Heart left ventricle (tissue), 16 donors: Measurements from ENCODE around the gene VPS54. TPM values are rescaled to one million over a fixed set of nuclear protein-coding genes. Genes with fewer than 3 reads are reported as not detected.

ENCODE experiments used
- ATAC-seq, 4 donors: fragments of 200-7000 bp; cut with Tn5 transposase; one replicate each; pipeline ENCODE4 v1.9.1; 2020 to 2022; ENCODE audit warnings: moderate library complexity in 4 of 4, mild to moderate bottlenecking in 3 of 4, moderate number of reproducible peaks in 1 of 4
- DNase-seq, 5 donors: peaks; one replicate each; pipeline ENCODE4 v3.0.0-alpha.2; 2020
- H3K27ac ChIP-seq, 12 donors: fragments of 200-600 bp; sonication (generic) in 4 of 12; one replicate each; pipeline versions ENCODE4 v1.5.0 to v1.8.0; 2016 to 2022; ENCODE audit warnings: mild to moderate bottlenecking in 2 of 12
- H3K27me3 ChIP-seq, 9 donors: fragments of 200-600 bp; sonication (generic) in 2 of 9; one replicate each; pipeline versions ENCODE4 v1.5.1 to v1.8.0; 2016 to 2022; ENCODE audit warnings: mild to moderate bottlenecking in 3 of 9
- H3K36me3 ChIP-seq, 9 donors: fragments of 200-600 bp; sonication (generic) in 2 of 9; one replicate each; pipeline versions ENCODE4 v1.5.0 to v1.8.0; 2018 to 2022; ENCODE audit warnings: mild to moderate bottlenecking in 2 of 9
- H3K4me1 ChIP-seq, 12 donors: fragments of 200-600 bp; sonication (generic) in 4 of 12; one replicate each; pipeline versions ENCODE4 v1.5.0 to v1.8.0; 2016 to 2022; ENCODE audit warnings: mild to moderate bottlenecking in 3 of 12
- H3K4me3 ChIP-seq, 12 donors: fragments of 200-600 bp; sonication (generic) in 4 of 12; one replicate each; pipeline versions ENCODE4 v1.5.0 to v1.8.0; 2017 to 2022; ENCODE audit warnings: mild to moderate bottlenecking in 9 of 12, moderate library complexity in 4 of 12
- H3K9me3 ChIP-seq, 12 donors: fragments of 200-600 bp; sonication (generic) in 4 of 12; one replicate each; pipeline versions ENCODE4 v1.5.0 to v1.8.0; 2016 to 2022; ENCODE audit warnings: mild to moderate bottlenecking in 1 of 12
- POLR2A ChIP-seq, 2 donors: fragments of 450-650 bp; IDR thresholded peaks; one replicate each; pipeline ENCODE4 v1.6.1; 2017; ENCODE audit warnings: antibody characterized with exemption in 2 of 2, mild to moderate bottlenecking in 2 of 2, moderate library complexity in 2 of 2
- WGBS, 4 donors: extraction: QIAGEN DNeasy Blood & Tissue Kit in 2 of 4; methylation state at CpG; one replicate each; pipeline versions ENCODE4 v1.1.5 to v1.1.7; 2013 to 2018; 5-methylcytosine and 5-hydroxymethylcytosine counted together
- intact Hi-C, 10 donors: fragments of 100-400 bp; cut with DNase I; formaldehyde crosslinking; loops; one replicate each; pipeline versions ENCODE4 v1.11.1 to v1.14.2; 2022
- polyA plus RNA-seq, 2 donors: library from polyadenylated mRNA; stranded (reverse); fragments of 200-250 nt; gene quantifications; one replicate each; pipeline ENCODE4 v1.2.3, GENCODE V29; 2013
- total RNA-seq, 9 donors: library from RNA; depleted of rRNA in 2 of 9; stranded (reverse); fragments of >200 nt in 2 of 9; fragmentation: NEBNext Ultra II Directional in 3 of 9; extraction: Animal tissue kit (Norgen Biotek cat#: 25700) in 3 of 9; gene quantifications; one replicate each; pipeline versions ENCODE4 v1.1.0 to v1.2.4, GENCODE V29; 2016 to 2023
- TF ChIP-seq, protein P1 (sequence below), 12 donors: fragments of 200-600 bp; sonication (generic) in 4 of 12; IDR thresholded peaks; one replicate each; pipeline versions ENCODE4 v1.5.0 to v1.8.0; 2018 to 2022; ENCODE audit warnings: antibody characterized with exemption in 12 of 12, mild to moderate bottlenecking in 5 of 12
- donor health status: ischemic (EF 13 %, LVEDD 7.1; RV severe dilation, severe dysfunction).
- donor health status: healthy with polysubstance abuse.
- donor health status: DM: no; HTN: yes; CAD: no.
- donor health status: DM: no; HTN: no; CAD: no.
- donor health status: ischemic (EF 25% LVEDD 6.9; RV normal size, moderate dysfunction).
- donor health status: ischemic (EF 25% LVEDD 5.7; RV mildly dilated, moderate dysfunction).
- donor health status: healthy.
- donor health status: DM: yes; HTN: yes; CAD: no.
- donor health status: ischemic (EF 35%, LVEDD 5.7; RV mildly dilated, moderate dysfunction).
- donor health status: nonischemic (EF 11% LVEDD 7.7; RV severe dilation, severe dysfunction).
- donor health status: DM: yes; HTN: yes; CAD: no.
- donor health status: PGD.
- donor health status: ischemic (EF 29% LVEDD 5.4; RV normal size, mild dysfunction).
- donor health status: nonischemic (EF 23%, LVEDD 6.1; RV moderate dilation, normal function).

Gene VPS54
- total and polyA plus RNA-seq, 11 donors = 6.4 to 14.0 (median 9.4) TPM

DNA sequence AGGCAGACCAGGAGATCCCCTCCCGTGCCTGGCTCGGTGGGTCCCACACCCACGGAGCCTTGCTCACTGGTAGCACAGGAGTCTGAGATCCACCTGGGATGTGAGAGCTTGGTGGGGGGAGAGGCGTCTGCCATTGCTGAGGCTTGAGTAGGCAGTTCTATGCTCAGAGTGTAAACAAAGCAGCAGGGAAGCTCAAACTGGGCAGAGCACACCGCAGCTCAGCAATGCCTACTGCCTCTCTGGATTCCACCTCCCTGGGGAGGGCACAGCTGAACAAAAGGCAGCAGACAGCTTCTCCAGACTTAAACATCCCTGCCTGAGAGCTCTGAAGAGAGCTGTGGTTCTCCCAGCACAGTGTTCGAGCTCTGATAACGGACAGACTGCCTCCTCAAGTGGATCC, 92.4 kb downstream of the VPS54 start:
- peaks cover 0 to 6% (median 0%) of the 10 kb centered on the region in 12 donors for H3K9me3 ChIP-seq
- no peaks in the 10 kb centered on the region for H3K27me3 ChIP-seq
- H3K36me3 ChIP-seq = peaks cover 0 to 49% (median 31%) of the 10 kb centered on the region in 9 donors
- ATAC-seq (no peak), DNase-seq (no peak)
- intact Hi-C loops = no loop called here
- 87 to 95% (median 92%) methylated on average over 5 to 7 of the region's 7 CpGs for WGBS, 4 donors
- no peaks in the 10 kb centered on the region for H3K4me1 ChIP-seq
- TF ChIP-seq, protein P1, sequence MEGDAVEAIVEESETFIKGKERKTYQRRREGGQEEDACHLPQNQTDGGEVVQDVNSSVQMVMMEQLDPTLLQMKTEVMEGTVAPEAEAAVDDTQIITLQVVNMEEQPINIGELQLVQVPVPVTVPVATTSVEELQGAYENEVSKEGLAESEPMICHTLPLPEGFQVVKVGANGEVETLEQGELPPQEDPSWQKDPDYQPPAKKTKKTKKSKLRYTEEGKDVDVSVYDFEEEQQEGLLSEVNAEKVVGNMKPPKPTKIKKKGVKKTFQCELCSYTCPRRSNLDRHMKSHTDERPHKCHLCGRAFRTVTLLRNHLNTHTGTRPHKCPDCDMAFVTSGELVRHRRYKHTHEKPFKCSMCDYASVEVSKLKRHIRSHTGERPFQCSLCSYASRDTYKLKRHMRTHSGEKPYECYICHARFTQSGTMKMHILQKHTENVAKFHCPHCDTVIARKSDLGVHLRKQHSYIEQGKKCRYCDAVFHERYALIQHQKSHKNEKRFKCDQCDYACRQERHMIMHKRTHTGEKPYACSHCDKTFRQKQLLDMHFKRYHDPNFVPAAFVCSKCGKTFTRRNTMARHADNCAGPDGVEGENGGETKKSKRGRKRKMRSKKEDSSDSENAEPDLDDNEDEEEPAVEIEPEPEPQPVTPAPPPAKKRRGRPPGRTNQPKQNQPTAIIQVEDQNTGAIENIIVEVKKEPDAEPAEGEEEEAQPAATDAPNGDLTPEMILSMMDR (IDR thresholded peaks at IDR 0.05) = no peak
- no peak for TF ChIP-seq POLR2A (IDR thresholded peaks at IDR 0.05)
- H3K4me3 ChIP-seq = no peak overlapping the region
- no peak overlapping the region for H3K27ac ChIP-seq

GRCh38 chr2:63914311-63914710, 104.9 kb downstream of the VPS54 start:
- Histone ChIP-seq H3K4me3 (no peak overlapping the region), H3K27ac (no peak overlapping the region)

GRCh38 chr2:63903003-63903402, 116.2 kb downstream of the VPS54 start:
- intact Hi-C loops = no loop called here
- DNase-seq (no peak), ATAC-seq (no peak)
- Histone ChIP-seq H3K27ac (no peak overlapping the region), H3K4me1 (peaks cover 0 to 5% (median 0%) of the 10 kb centered on the region in 12 donors), H3K36me3 (peaks cover 0 to 70% (median 54%) of the 10 kb centered on the region in 9 donors), H3K27me3 (no peaks in the 10 kb centered on the region), H3K4me3 (no peak overlapping the region), H3K9me3 (peaks cover 0 to 37% (median 8%) of the 10 kb centered on the region in 12 donors)
- TF ChIP-seq POLR2A (IDR thresholded peaks at IDR 0.05) = no peak
- TF ChIP-seq, protein P1 (IDR thresholded peaks at IDR 0.05) = no peak
- 94 to 97% (median 96%) methylated on average over 2 of the region's 2 CpGs for WGBS, 4 donors

More at GRCh38 chr2:63914311-63914710, 104.9 kb downstream of the VPS54 start:
- H3K9me3 ChIP-seq = no peaks in the 10 kb centered on the region
- no peak for DNase-seq
- WGBS, 4 donors = 96 to 100% (median 97%) methylated on average over 1 of the region's 1 CpG
- H3K27me3 ChIP-seq = no peaks in the 10 kb centered on the region
- peaks cover 0 to 9% (median 0%) of the 10 kb centered on the region in 12 donors for H3K4me1 ChIP-seq
- intact Hi-C loops = no loop called here
- H3K36me3 ChIP-seq = peaks cover 0 to 96% (median 79%) of the 10 kb centered on the region in 9 donors
- TF ChIP-seq, protein P1 (IDR thresholded peaks at IDR 0.05) = no peak
- no peak for ATAC-seq

- DNase-seq (no peak), ATAC-seq (no peak)
- no peaks in the 10 kb centered on the region for H3K27me3 ChIP-seq
- H3K9me3 ChIP-seq = peaks cover 0 to 37% (median 8%) of the 10 kb centered on the region in 12 donors
- TF ChIP-seq, protein P1 (IDR thresholded peaks at IDR 0.05) = no peak
- no peak for TF ChIP-seq POLR2A (IDR thresholded peaks at IDR 0.05)
- no peak overlapping the region for H3K27ac ChIP-seq
- intact Hi-C loops = no loop called here
- H3K4me3 ChIP-seq = no peak overlapping the region
- peaks cover 0 to 70% (median 54%) of the 10 kb centered on the region in 9 donors for H3K36me3 ChIP-seq
- H3K4me1 ChIP-seq = peaks cover 0 to 5% (median 0%) of the 10 kb centered on the region in 12 donors
Measured at GRCh38 chr2:63902149-63902548, 117.1 kb downstream of the VPS54 start.
